Stimulated activated naive CD8-positive, alpha-beta T cell treated with anti-CD3 and anti-CD28 coated beads, Interleukin-15, Interleukin-2, amounts not matched to agents 100 U/mL and 50 U/mL, for 24 hours (primary cell): ENCODE results near the gene COL18A1.
"Not testable (repeated sequence)": the region's sequence is repeated elsewhere in the genome, so short reads cannot be mapped to it uniquely, and the experiment has no call there.

Source experiments
- ATAC-seq: fragments of 150-1000 bp; cut with Tn5 transposase; one replicate; pipeline ENCODE4 v1.10.0; 2021
- DNase-seq: peaks from one replicate; pipeline ENCODE4 v3.0.0; 2021

COL18A1 gene

DNA sequence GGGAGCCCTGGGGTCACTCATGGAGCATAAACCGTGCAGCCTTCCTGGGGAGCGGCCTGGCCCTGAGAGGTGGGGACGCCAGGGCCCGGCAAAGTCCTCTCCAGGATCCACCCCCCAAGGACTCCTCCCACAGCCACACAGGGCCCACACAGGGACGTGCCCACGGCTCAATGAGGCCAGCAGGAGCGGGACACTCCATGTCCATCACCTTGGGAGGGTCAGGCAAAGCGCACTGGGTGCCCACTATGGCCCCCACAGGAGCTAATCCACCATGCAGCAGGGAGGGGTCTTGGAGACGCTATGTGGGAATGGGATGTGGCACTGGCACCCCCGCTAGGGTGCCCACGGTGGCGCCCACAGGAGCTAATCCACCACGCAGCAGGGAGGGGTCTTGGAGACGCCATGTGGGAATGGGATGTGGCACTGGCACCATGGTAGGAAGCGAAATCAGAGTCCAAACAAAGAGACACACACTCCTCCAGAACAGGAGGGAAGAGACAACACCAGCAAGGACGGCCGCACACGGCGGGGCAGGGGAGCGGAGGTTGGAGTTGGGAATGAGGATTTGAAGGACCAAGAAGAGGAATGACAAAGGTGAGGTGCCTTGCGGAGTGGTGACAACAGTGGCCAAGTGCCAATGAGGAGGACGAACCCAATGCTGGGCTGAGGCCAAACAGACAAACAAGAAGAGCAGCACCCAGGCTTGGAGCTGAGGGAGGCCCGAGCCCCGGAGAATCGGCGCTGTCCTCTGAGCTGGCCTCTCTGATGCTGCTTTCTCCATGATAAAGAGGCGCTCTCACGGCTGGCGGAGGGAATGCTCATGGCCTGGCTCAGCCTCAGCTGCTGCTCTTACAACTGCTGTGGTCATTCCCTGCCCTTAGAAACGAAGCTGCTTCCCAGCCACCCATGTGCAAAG is 155.4 kb downstream of the COL18A1 start:
- ATAC-seq (no peak), DNase-seq (no peak)

DNA sequence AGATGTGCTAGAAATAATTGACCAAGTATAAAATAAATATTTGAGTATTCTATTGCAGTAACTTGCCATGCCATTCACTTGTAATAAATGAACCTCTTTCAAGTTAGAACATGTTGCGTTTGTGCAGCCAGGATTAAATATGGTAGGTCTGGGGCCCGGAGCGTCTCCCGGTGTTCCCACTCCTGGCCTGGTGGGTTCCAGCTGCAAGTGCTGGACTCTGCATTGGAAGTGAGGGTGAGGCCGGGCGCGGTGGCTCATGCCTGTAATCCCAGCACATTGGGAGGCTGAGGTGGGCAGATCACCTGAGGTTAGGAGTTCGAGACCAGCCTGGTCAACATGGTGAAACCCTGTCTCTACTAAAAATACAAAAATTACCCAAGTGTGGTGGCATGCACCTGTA is 156.3 kb downstream of the COL18A1 start:
- not testable (repeated sequence) for DNase-seq, ATAC-seq

DNA sequence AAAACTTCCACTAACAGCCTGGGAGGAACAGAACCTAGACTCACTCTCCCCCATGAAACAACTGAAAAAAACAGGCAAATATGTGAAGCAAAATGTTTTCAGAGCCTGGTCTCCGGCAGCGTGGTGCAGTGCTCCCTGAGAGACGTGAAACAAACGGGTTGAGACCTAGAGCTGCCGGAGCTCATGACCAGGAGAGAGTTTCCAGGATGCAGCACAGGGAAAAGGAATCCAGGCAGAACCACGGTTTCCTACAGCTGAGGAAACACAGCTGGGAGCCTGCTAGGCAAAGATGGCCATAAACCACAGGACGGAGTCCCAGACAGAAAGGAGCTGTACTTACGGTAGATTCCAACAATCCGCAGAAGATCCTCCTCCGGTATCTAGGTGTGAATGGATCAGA is 157.4 kb downstream of the COL18A1 start:
- no peak for ATAC-seq
- DNase-seq, result no peak

DNA sequence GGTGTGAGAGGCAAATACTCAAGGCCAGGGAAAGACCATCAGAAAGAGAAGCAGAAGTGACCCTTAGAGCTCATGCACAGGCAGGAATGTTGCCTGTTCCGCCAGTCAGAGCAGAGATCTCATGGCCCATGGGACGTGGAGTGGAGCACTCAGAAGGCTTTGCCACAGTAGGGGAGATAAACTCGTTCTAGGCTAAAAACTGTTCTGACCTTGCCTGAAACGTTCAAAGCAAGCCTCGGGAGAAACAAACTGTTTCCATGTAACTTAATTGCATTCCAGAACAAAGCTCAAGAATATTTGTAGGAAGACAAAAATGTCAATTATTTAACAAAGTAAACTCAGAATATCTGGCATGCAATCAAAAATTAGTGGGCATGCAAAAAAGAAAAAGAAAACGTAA is 158.0 kb downstream of the COL18A1 start:
- ATAC-seq (no peak), DNase-seq (no peak)
